HL-60/S4 treated with retinoic acid at 250 ng/mL for 4 days and 3 days (cell line): ENCODE results near the gene STAC2.
"Not testable (repeated sequence)": the region's sequence is repeated elsewhere in the genome, so short reads cannot be mapped to it uniquely, and the experiment has no call there.

Experiments used
- in situ Hi-C: fragments of 300-500 bp; cut with MboI; formaldehyde crosslinking; loops from 2 replicates; pipeline ENCODE4 v1.7.0; 2022; ENCODE audit warnings: low sequenced_read_pairs

The STAC2 gene

GRCh38 chr17:39225308-39225958, at the start of gene STAC2:
Gene STAC2, minus strand, starts transcription at chr17:39225945. Its CDS starts 443 bp downstream, at chr17:39225502.
- in situ Hi-C loops = no loop called here

- in situ Hi-C loops = no loop called here
Observed at GRCh38 chr17:39271546-39271945, 45.8 kb upstream of the STAC2 start.

GRCh38 chr17:39270923-39271322, 45.2 kb upstream of the STAC2 start:
- in situ Hi-C loops = no loop called here

GRCh38 chr17:39264119-39264518, 38.4 kb upstream of the STAC2 start:
- in situ Hi-C loops = no loop called here

GRCh38 chr17:39261286-39261685, 35.5 kb upstream of the STAC2 start:
- in situ Hi-C loops = no loop called here

- in situ Hi-C loops = no loop called here
Observed at GRCh38 chr17:39252788-39253460, 27.2 kb upstream of the STAC2 start.

GRCh38 chr17:39251997-39252396, 26.3 kb upstream of the STAC2 start:
- in situ Hi-C loops = no loop called here

GRCh38 chr17:39250076-39250475, 24.3 kb upstream of the STAC2 start:
- in situ Hi-C loops = not testable (repeated sequence)

- in situ Hi-C loops = no loop called here
Observed at GRCh38 chr17:39246274-39246673, 20.5 kb upstream of the STAC2 start.

GRCh38 chr17:39244600-39245570, 19.1 kb upstream of the STAC2 start:
- in situ Hi-C loops = no loop called here

GRCh38 chr17:39244016-39244599, 18.4 kb upstream of the STAC2 start:
- in situ Hi-C loops = no loop called here

- in situ Hi-C loops = no loop called here
Observed at GRCh38 chr17:39243155-39243554, 17.4 kb upstream of the STAC2 start.

GRCh38 chr17:39240631-39241030, 14.9 kb upstream of the STAC2 start:
- in situ Hi-C loops = no loop called here

- in situ Hi-C loops = no loop called here
Observed at GRCh38 chr17:39239640-39240314, 14.0 kb upstream of the STAC2 start.

GRCh38 chr17:39238311-39238972, 12.7 kb upstream of the STAC2 start:
- in situ Hi-C loops = no loop called here

GRCh38 chr17:39237586-39237985, 11.8 kb upstream of the STAC2 start:
- in situ Hi-C loops = no loop called here

- in situ Hi-C loops = no loop called here
Observed at GRCh38 chr17:39236981-39237441, 11.3 kb upstream of the STAC2 start.

- in situ Hi-C loops = no loop called here
Observed at GRCh38 chr17:39236450-39236927, 10.7 kb upstream of the STAC2 start.

- in situ Hi-C loops = no loop called here
Observed at GRCh38 chr17:39235555-39236449, 10.1 kb upstream of the STAC2 start.
